ENCODE data around the gene YDJC. TPM values are rescaled to one million over a fixed set of nuclear protein-coding genes. Genes with fewer than 3 reads are reported as not detected.
"Not testable (repeated sequence)": the region's sequence is repeated elsewhere in the genome, so short reads cannot be mapped to it uniquely, and the experiment has no call there.

The YDJC gene
- total RNA-seq, 5 donors from 2014 or later (not counting 1 experiment from before 2014, with no cell fraction given): 28.3 to 69.2 (median 62.2) TPM

DNA sequence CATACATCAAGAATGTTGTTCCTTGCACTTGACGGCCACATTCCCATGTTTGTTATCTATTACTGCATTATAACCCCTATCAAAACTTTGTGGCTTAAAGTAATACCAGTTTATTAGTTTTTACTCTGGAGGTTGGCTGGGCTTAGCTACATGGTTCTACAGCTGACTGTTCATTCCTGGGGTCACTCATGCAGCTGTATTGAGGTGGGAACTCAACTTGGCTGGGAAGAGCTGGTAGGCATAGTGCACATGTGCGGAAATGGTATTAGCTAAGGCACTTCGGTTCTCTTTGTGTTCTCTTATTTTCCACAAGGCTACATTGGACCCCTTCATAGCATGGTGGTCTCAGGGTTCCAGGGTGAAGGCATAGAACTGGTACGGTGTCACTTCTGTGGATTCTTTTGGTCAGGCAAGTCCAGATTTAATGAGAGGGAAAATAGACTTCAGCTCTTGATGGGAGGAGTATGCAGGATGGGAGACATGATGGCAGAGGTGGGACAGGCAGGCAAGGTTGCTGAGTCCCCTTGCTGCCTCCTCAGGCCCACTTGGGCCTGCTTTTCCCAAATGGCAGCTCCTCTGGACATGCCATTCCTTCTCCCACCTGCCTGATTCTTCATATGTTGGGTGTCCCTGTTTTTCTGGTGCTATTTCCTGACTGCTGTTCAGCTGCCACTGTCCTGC lies 16.1 kb downstream of the YDJC start:
- Histone ChIP-seq H3K9me3 (no peaks in the 10 kb centered on the region), H3K36me3 (ENCODE audit: control insufficient read depth in 2 of 2, extremely low read depth in 1 of 2, insufficient read depth in 1 of 2, low read length in 1 of 2) (peaks cover 0 to 47% of the 10 kb centered on the region in 2 donors), H3K4me1 (ENCODE audit: control insufficient read depth in 1 of 2, extremely low read depth in 1 of 2, insufficient read depth in 2 of 2, low read length in 2 of 2) (peaks cover 0 to 9% of the 10 kb centered on the region in 2 experiments), H3K4me3 (ENCODE audit: control insufficient read depth in 1 of 2, extremely low read depth in 1 of 2, low read length in 1 of 2) (no peak overlapping the region), H3K27me3 (replicated peaks in 1 of 2; ENCODE audit: control insufficient read depth in 2 of 2, extremely low read depth in 1 of 2, insufficient read depth in 2 of 2, low read length in 1 of 2) (no peaks in the 10 kb centered on the region), H3K27ac (ENCODE audit: low read length) (no peak overlapping the region)
- Mint-ChIP-seq H3K36me3 (peaks cover 27% of the 10 kb centered on the region), H3K4me3 (no peak overlapping the region), H3K27ac (peak overlapping the region in 1 of 2 donors; percentile 52), H3K27me3 (no peaks in the 10 kb centered on the region), H3K9me3 (no peaks in the 10 kb centered on the region), H3K4me1 (peaks cover 26 to 34% (median 32%) of the 10 kb centered on the region in 3 donors)
- ATAC-seq (replicated peaks in 1 of 4) (no peak), DNase-seq (no peak)
- ChIA-PET POLR2A (no interaction called here), CTCF (interaction anchor here in 1 of 2 donors (0.6 kb wide), 1 partner anchor 49 kb away, joined by 3 read pairs; no protein-coding TSS in a partner anchor)
- WGBS (ENCODE audit: insufficient coverage): 67% methylated on average over 1 of the region's 4 CpGs

DNA sequence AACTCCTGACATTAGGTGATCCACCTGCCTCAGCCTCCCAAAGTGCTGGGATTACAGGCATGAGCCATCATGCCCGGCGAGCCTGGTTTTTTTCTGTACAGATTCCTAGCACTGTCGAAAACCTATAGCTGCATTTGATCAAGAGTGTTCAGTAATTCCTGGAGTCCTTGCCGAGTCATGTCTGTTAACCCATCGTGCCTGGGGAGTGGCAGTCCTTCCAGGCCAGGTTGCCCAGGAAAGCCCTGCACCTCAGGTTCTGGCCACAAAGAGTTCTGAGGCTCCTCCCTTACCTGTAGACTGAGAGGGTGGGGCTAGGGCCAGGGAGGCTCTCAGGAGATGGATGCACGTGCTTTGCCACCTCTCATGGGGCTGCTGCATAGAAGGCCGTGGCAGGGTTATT lies 17.0 kb downstream of the YDJC start:
- peaks cover 0 to 44% of the 10 kb centered on the region in 2 donors for H3K36me3 ChIP-seq (ENCODE audit: control insufficient read depth in 2 of 2, extremely low read depth in 1 of 2, insufficient read depth in 1 of 2, low read length in 1 of 2)
- ATAC-seq (replicated peaks in 1 of 4) (no peak), DNase-seq (no peak)
- H3K4me1 ChIP-seq (ENCODE audit: control insufficient read depth in 1 of 2, extremely low read depth in 1 of 2, insufficient read depth in 2 of 2, low read length in 2 of 2): peaks cover 0 to 9% of the 10 kb centered on the region in 2 experiments
- H3K36me3 Mint-ChIP-seq: peaks cover 27% of the 10 kb centered on the region
- peaks cover 26 to 34% (median 33%) of the 10 kb centered on the region in 3 donors for H3K4me1 Mint-ChIP-seq
- no peaks in the 10 kb centered on the region for H3K9me3 ChIP-seq
- WGBS (ENCODE audit: insufficient coverage): 96% methylated on average over 5 of the region's 7 CpGs
- no peaks in the 10 kb centered on the region for H3K27me3 Mint-ChIP-seq
- H3K9me3 Mint-ChIP-seq: no peaks in the 10 kb centered on the region
- H3K4me3 ChIP-seq (ENCODE audit: control insufficient read depth in 1 of 2, extremely low read depth in 1 of 2, low read length in 1 of 2): no peak overlapping the region
- H3K27ac Mint-ChIP-seq: peak overlapping the region in 1 of 2 donors; percentile 12
- H3K27ac ChIP-seq (ENCODE audit: low read length): no peak overlapping the region
- ChIA-PET POLR2A (no interaction called here), CTCF (no interaction called here)
- no peak overlapping the region for H3K4me3 Mint-ChIP-seq
- H3K27me3 ChIP-seq (replicated peaks in 1 of 2; ENCODE audit: control insufficient read depth in 2 of 2, extremely low read depth in 1 of 2, insufficient read depth in 2 of 2, low read length in 1 of 2): no peaks in the 10 kb centered on the region

DNA sequence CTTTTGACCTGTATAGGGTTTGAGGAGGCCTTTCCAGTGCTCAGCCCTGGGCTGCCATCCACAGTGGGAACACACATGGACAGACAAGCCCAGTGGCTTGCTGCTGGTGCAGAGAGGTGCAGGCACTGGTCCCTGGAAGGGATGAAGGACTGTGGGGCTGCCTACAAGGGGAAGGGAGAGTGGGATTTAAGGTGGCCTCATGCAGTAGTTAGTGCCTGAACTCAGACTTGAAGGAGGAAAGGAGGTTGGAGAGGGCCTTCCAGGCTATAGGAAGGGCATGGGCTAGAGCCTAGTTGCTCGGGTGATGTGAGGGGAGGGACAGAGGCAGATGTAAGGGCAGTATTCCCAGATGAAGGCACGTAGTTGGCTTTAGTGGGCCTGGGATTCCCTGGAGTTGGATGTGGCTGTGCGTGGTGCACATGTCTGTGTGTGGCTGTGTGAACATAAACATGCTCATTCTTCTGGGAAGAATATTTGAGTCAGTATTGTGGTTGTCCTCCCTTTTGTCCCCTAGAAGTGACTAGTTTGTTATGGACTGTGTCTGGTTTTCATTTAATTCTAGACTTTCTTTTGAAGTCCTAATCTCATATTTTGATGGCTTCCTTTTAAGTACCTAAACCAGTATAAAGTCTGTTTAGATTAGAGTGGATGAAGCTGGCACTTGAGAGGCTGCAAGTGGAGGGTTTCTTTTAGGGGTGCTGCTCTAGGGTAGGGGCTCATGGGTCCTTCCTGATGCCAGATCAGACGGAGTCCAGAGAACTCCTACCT lies 18.4 kb downstream of the YDJC start:
- Histone ChIP-seq H3K4me1 (ENCODE audit: control insufficient read depth in 1 of 2, extremely low read depth in 1 of 2, insufficient read depth in 2 of 2, low read length in 2 of 2) (peaks cover 0 to 12% of the 10 kb centered on the region in 2 experiments), H3K27me3 (replicated peaks in 1 of 2; ENCODE audit: control insufficient read depth in 2 of 2, extremely low read depth in 1 of 2, insufficient read depth in 2 of 2, low read length in 1 of 2) (no peaks in the 10 kb centered on the region), H3K9me3 (no peaks in the 10 kb centered on the region), H3K4me3 (ENCODE audit: control insufficient read depth in 1 of 2, extremely low read depth in 1 of 2, low read length in 1 of 2) (no peak overlapping the region), H3K36me3 (ENCODE audit: control insufficient read depth in 2 of 2, extremely low read depth in 1 of 2, insufficient read depth in 1 of 2, low read length in 1 of 2) (peaks cover 0 to 44% of the 10 kb centered on the region in 2 donors), H3K27ac (ENCODE audit: low read length) (no peak overlapping the region)
- ChIA-PET CTCF (no interaction called here), POLR2A (no interaction called here)
- Mint-ChIP-seq H3K4me1 (peaks cover 22 to 40% (median 37%) of the 10 kb centered on the region in 3 donors), H3K36me3 (peaks cover 28% of the 10 kb centered on the region), H3K27ac (peak overlapping the region; percentile 28 to 72), H3K27me3 (no peaks in the 10 kb centered on the region), H3K4me3 (no peak overlapping the region), H3K9me3 (no peaks in the 10 kb centered on the region)
- DNase-seq: no peak
- 97% methylated on average over 2 of the region's 4 CpGs for WGBS (ENCODE audit: insufficient coverage)
- no peak for ATAC-seq (replicated peaks in 1 of 4)

DNA sequence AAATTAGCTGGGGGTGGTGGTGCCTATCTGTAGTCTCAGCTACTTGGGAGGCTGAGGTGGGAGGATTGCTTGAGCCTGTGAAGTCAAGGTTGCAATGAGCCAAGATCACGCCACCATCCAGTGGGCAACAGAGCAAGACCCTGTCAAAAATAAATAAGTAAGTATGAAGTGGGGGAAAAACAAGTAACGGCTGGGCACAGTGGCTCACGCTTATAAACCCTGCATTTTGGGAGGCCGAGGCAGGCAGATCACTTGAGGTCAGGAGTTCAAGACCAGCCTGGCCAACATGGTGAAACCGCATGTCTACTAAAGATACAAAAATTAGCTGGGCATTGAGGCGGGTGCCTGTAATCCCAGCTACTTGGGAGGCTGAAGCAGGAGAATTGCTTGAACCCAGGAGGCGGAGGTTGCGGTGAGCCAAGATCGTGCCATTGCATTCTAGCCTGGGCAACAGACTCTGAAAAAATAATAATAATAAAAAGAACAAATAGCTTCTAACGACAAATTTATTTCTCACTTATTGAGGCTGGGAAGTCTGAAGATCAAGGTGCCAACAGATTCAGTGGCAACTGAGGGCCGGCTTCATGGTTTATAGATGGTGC lies 20.2 kb downstream of the YDJC start:
- Mint-ChIP-seq H3K27ac (peak overlapping the region in 1 of 2 donors; percentile 22), H3K36me3 (peaks cover 28% of the 10 kb centered on the region), H3K4me1 (peaks cover 26 to 41% (median 40%) of the 10 kb centered on the region in 3 donors)
- H3K27ac ChIP-seq (ENCODE audit: low read length); ATAC-seq (replicated peaks in 1 of 4); H3K4me3 Mint-ChIP-seq; DNase-seq; H3K9me3 ChIP-seq; H3K9me3 Mint-ChIP-seq; POLR2A ChIA-PET; H3K4me3 ChIP-seq (ENCODE audit: control insufficient read depth in 1 of 2, extremely low read depth in 1 of 2, low read length in 1 of 2); H3K27me3 Mint-ChIP-seq; H3K27me3 ChIP-seq (replicated peaks in 1 of 2; ENCODE audit: control insufficient read depth in 2 of 2, extremely low read depth in 1 of 2, insufficient read depth in 2 of 2, low read length in 1 of 2): not testable (repeated sequence)
- CTCF ChIA-PET: interaction anchor here in 1 of 2 donors (1.0 kb wide), 1 partner anchor 20 kb away, joined by 3 read pairs; no protein-coding TSS in a partner anchor
- 100% methylated on average over 6 of the region's 11 CpGs for WGBS (ENCODE audit: insufficient coverage)
- peaks cover 0 to 41% of the 10 kb centered on the region in 2 donors for H3K36me3 ChIP-seq (ENCODE audit: control insufficient read depth in 2 of 2, extremely low read depth in 1 of 2, insufficient read depth in 1 of 2, low read length in 1 of 2)
- H3K4me1 ChIP-seq (ENCODE audit: control insufficient read depth in 1 of 2, extremely low read depth in 1 of 2, insufficient read depth in 2 of 2, low read length in 2 of 2): peaks cover 0 to 18% of the 10 kb centered on the region in 2 experiments

DNA sequence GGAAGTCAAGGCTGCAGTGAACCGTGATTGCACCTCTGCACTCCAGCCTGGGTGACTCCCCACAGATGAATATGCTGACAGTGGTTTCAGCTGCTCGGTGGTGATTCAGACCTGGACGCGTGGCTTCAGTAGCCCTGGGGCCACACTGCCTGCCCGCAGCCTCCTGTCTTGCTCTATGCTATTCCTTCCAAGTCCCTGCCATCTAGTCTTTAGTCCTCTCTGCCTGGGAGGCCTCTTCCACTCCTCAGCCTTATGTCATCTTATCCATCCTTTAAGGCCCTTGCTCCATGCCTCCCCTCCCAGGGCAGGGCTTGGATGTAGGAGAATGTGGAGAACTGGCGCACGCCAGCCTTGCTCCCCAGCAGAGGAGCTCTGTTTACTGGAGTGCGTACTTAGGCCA lies 23.0 kb downstream of the YDJC start:
- WGBS (ENCODE audit: insufficient coverage): 91% methylated on average over 5 of the region's 8 CpGs
- H3K27me3 Mint-ChIP-seq: no peaks in the 10 kb centered on the region
- Histone ChIP-seq H3K27ac (ENCODE audit: low read length) (no peak overlapping the region), H3K4me1 (ENCODE audit: control insufficient read depth in 1 of 2, extremely low read depth in 1 of 2, insufficient read depth in 2 of 2, low read length in 2 of 2) (peaks cover 0 to 14% of the 10 kb centered on the region in 2 experiments), H3K36me3 (ENCODE audit: control insufficient read depth in 2 of 2, extremely low read depth in 1 of 2, insufficient read depth in 1 of 2, low read length in 1 of 2) (peaks cover 0 to 25% of the 10 kb centered on the region in 2 donors), H3K27me3 (replicated peaks in 1 of 2; ENCODE audit: control insufficient read depth in 2 of 2, extremely low read depth in 1 of 2, insufficient read depth in 2 of 2, low read length in 1 of 2) (no peaks in the 10 kb centered on the region), H3K9me3 (no peaks in the 10 kb centered on the region), H3K4me3 (ENCODE audit: control insufficient read depth in 1 of 2, extremely low read depth in 1 of 2, low read length in 1 of 2) (no peak overlapping the region)
- H3K4me3 Mint-ChIP-seq: no peak overlapping the region
- H3K27ac Mint-ChIP-seq: peak overlapping the region in 1 of 2 donors; percentile 58
- ATAC-seq (replicated peaks in 1 of 4) (no peak), DNase-seq (no peak)
- no peaks in the 10 kb centered on the region for H3K9me3 Mint-ChIP-seq
- peaks cover 14% of the 10 kb centered on the region for H3K36me3 Mint-ChIP-seq
- ChIA-PET POLR2A (interaction anchor here in 1 of 2 donors (0.6 kb wide), 2 partner anchors 10 to 30 kb away, joined by 3 to 7 read pairs; no protein-coding TSS in a partner anchor), CTCF (no interaction called here)
- H3K4me1 Mint-ChIP-seq: peaks cover 32 to 43% (median 42%) of the 10 kb centered on the region in 3 donors

DNA sequence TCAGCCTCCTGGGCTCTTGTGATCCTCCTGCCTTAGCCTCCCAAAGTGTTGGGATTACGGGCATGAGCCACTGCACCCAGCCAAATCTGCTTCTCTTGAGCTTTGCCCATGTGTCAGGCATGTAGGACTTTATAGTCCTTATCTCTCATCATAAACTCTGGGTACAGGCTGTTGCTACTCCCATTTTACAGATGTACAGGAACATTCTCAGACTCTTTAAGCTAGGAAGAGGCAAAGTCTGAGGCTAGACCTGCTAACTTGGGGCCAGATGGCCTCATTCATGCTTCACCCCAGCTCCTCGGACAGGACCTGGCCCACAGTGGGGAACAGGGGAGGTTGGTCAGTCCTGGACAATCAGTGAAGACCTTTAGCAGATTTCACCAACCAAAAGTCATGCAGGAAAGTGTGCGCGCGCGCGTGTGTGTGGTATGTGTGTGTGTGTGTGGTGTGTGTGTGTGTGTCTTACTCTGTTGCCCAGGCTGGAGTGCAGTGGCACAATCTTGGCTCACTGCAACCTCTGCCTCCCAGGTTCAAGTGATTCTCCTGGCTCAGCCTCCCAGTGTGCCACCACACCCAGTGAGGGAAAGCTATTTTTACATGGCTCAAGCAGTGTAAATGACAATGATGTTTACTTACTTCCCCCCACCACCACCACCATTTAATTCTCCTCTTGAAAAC lies 23.8 kb downstream of the YDJC start:
- H3K36me3 ChIP-seq (ENCODE audit: control insufficient read depth in 2 of 2, extremely low read depth in 1 of 2, insufficient read depth in 1 of 2, low read length in 1 of 2): peaks cover 0 to 18% of the 10 kb centered on the region in 2 donors
- no peak overlapping the region for H3K27ac ChIP-seq (ENCODE audit: low read length)
- Mint-ChIP-seq H3K4me3 (no peak overlapping the region), H3K9me3 (no peaks in the 10 kb centered on the region), H3K4me1 (peaks cover 24 to 37% (median 34%) of the 10 kb centered on the region in 3 donors), H3K27me3 (no peaks in the 10 kb centered on the region), H3K27ac (peak overlapping the region; percentile 19 to 48), H3K36me3 (peaks cover 8% of the 10 kb centered on the region)
- WGBS (ENCODE audit: insufficient coverage): 100% methylated on average over 6 of the region's 7 CpGs
- ChIA-PET CTCF (no interaction called here), POLR2A (no interaction called here)
- DNase-seq: no peak
- no peak overlapping the region for H3K4me3 ChIP-seq (ENCODE audit: control insufficient read depth in 1 of 2, extremely low read depth in 1 of 2, low read length in 1 of 2)
- peaks cover 0 to 15% of the 10 kb centered on the region in 2 experiments for H3K4me1 ChIP-seq (ENCODE audit: control insufficient read depth in 1 of 2, extremely low read depth in 1 of 2, insufficient read depth in 2 of 2, low read length in 2 of 2)
- no peaks in the 10 kb centered on the region for H3K9me3 ChIP-seq
- no peak for ATAC-seq (replicated peaks in 1 of 4)
- no peaks in the 10 kb centered on the region for H3K27me3 ChIP-seq (replicated peaks in 1 of 2; ENCODE audit: control insufficient read depth in 2 of 2, extremely low read depth in 1 of 2, insufficient read depth in 2 of 2, low read length in 1 of 2)
